ENCODE measurements around the gene KSR2.

KSR2 gene

GRCh38 chr12:117622741-117623140, 346.0 kb downstream of the KSR2 start:
- ATAC-seq, result no peak
- Mint-ChIP-seq H3K36me3 (no peaks in the 10 kb centered on the region), H3K4me1 (no peaks in the 10 kb centered on the region), H3K27me3 (no peaks in the 10 kb centered on the region), H3K9me3 (peaks cover 6% of the 10 kb centered on the region), H3K4me3 (no peak overlapping the region), H3K27ac (no peak overlapping the region)

GRCh38 chr12:117622087-117622486, 346.7 kb downstream of the KSR2 start:
- no peaks in the 10 kb centered on the region for H3K27me3 Mint-ChIP-seq
- H3K4me1 Mint-ChIP-seq, result no peaks in the 10 kb centered on the region
- no peaks in the 10 kb centered on the region for H3K36me3 Mint-ChIP-seq
- H3K9me3 Mint-ChIP-seq, result peaks cover 7% of the 10 kb centered on the region
- ATAC-seq, result no peak
- H3K4me3 Mint-ChIP-seq, result no peak overlapping the region
- no peak overlapping the region for H3K27ac Mint-ChIP-seq

GRCh38 chr12:117607778-117608177, 361.0 kb downstream of the KSR2 start:
- ATAC-seq, result no peak
- no peak overlapping the region for H3K4me3 Mint-ChIP-seq
- H3K9me3 Mint-ChIP-seq, result peaks cover 11% of the 10 kb centered on the region
- no peaks in the 10 kb centered on the region for H3K36me3 Mint-ChIP-seq
- no peak overlapping the region for H3K27ac Mint-ChIP-seq
- H3K4me1 Mint-ChIP-seq, result no peaks in the 10 kb centered on the region
- H3K27me3 Mint-ChIP-seq, result no peaks in the 10 kb centered on the region

GRCh38 chr12:117606945-117607344, 361.8 kb downstream of the KSR2 start:
- Mint-ChIP-seq H3K36me3 (no peaks in the 10 kb centered on the region), H3K4me3 (no peak overlapping the region), H3K9me3 (peaks cover 11% of the 10 kb centered on the region), H3K27ac (no peak overlapping the region), H3K27me3 (no peaks in the 10 kb centered on the region), H3K4me1 (no peaks in the 10 kb centered on the region)
- no peak for ATAC-seq

- Mint-ChIP-seq H3K27ac (no peak overlapping the region), H3K27me3 (no peaks in the 10 kb centered on the region), H3K4me3 (no peak overlapping the region), H3K4me1 (no peaks in the 10 kb centered on the region), H3K36me3 (no peaks in the 10 kb centered on the region), H3K9me3 (peaks cover 8% of the 10 kb centered on the region)
- ATAC-seq, result no peak
Observed at GRCh38 chr12:117606024-117606423, 362.8 kb downstream of the KSR2 start.

- no peaks in the 10 kb centered on the region for H3K36me3 Mint-ChIP-seq
- no peaks in the 10 kb centered on the region for H3K4me1 Mint-ChIP-seq
- no peak for ATAC-seq
- peaks cover 8% of the 10 kb centered on the region for H3K9me3 Mint-ChIP-seq
- H3K27me3 Mint-ChIP-seq, result no peaks in the 10 kb centered on the region
- no peak overlapping the region for H3K4me3 Mint-ChIP-seq
- no peak overlapping the region for H3K27ac Mint-ChIP-seq
Observed at GRCh38 chr12:117603316-117604113, 365.3 kb downstream of the KSR2 start.

GRCh38 chr12:117599849-117600248, 368.9 kb downstream of the KSR2 start:
- no peak overlapping the region for H3K27ac Mint-ChIP-seq
- H3K9me3 Mint-ChIP-seq, result no peaks in the 10 kb centered on the region
- H3K4me3 Mint-ChIP-seq, result no peak overlapping the region
- H3K4me1 Mint-ChIP-seq, result no peaks in the 10 kb centered on the region
- no peak for ATAC-seq
- no peaks in the 10 kb centered on the region for H3K36me3 Mint-ChIP-seq
- H3K27me3 Mint-ChIP-seq, result no peaks in the 10 kb centered on the region

GRCh38 chr12:117596968-117597367, 371.8 kb downstream of the KSR2 start:
- H3K27ac Mint-ChIP-seq, result no peak overlapping the region
- no peak overlapping the region for H3K4me3 Mint-ChIP-seq
- H3K27me3 Mint-ChIP-seq, result peaks cover 21% of the 10 kb centered on the region
- H3K36me3 Mint-ChIP-seq, result no peaks in the 10 kb centered on the region
- H3K9me3 Mint-ChIP-seq, result no peaks in the 10 kb centered on the region
- H3K4me1 Mint-ChIP-seq, result no peaks in the 10 kb centered on the region
- ATAC-seq, result no peak

GRCh38 chr12:117595751-117596150, 373.0 kb downstream of the KSR2 start:
- Mint-ChIP-seq H3K4me3 (no peak overlapping the region), H3K36me3 (no peaks in the 10 kb centered on the region), H3K9me3 (peaks cover 3% of the 10 kb centered on the region), H3K27ac (no peak overlapping the region), H3K4me1 (no peaks in the 10 kb centered on the region), H3K27me3 (peaks cover 22% of the 10 kb centered on the region)
- ATAC-seq, result no peak

GRCh38 chr12:117594481-117594880, 374.3 kb downstream of the KSR2 start:
- no peak for ATAC-seq
- H3K4me1 Mint-ChIP-seq, result no peaks in the 10 kb centered on the region
- H3K27ac Mint-ChIP-seq, result no peak overlapping the region
- H3K9me3 Mint-ChIP-seq, result peaks cover 3% of the 10 kb centered on the region
- H3K27me3 Mint-ChIP-seq, result peaks cover 22% of the 10 kb centered on the region
- H3K4me3 Mint-ChIP-seq, result no peak overlapping the region
- H3K36me3 Mint-ChIP-seq, result no peaks in the 10 kb centered on the region

GRCh38 chr12:117593815-117594400, 374.9 kb downstream of the KSR2 start:
- H3K27me3 Mint-ChIP-seq, result peaks cover 22% of the 10 kb centered on the region
- no peak overlapping the region for H3K27ac Mint-ChIP-seq
- no peak overlapping the region for H3K4me3 Mint-ChIP-seq
- peaks cover 3% of the 10 kb centered on the region for H3K9me3 Mint-ChIP-seq
- ATAC-seq, result no peak
- H3K36me3 Mint-ChIP-seq, result no peaks in the 10 kb centered on the region
- H3K4me1 Mint-ChIP-seq, result no peaks in the 10 kb centered on the region

GRCh38 chr12:117592588-117593305, 376.0 kb downstream of the KSR2 start:
- Mint-ChIP-seq H3K36me3 (no peaks in the 10 kb centered on the region), H3K9me3 (peaks cover 3% of the 10 kb centered on the region), H3K27ac (no peak overlapping the region), H3K4me3 (no peak overlapping the region), H3K4me1 (no peaks in the 10 kb centered on the region), H3K27me3 (peaks cover 22% of the 10 kb centered on the region)
- ATAC-seq, result no peak

GRCh38 chr12:117590999-117591398, 377.8 kb downstream of the KSR2 start:
- H3K27me3 Mint-ChIP-seq, result peaks cover 36% of the 10 kb centered on the region
- no peak overlapping the region for H3K4me3 Mint-ChIP-seq
- H3K27ac Mint-ChIP-seq, result no peak overlapping the region
- peaks cover 8% of the 10 kb centered on the region for H3K4me1 Mint-ChIP-seq
- peaks cover 3% of the 10 kb centered on the region for H3K9me3 Mint-ChIP-seq
- H3K36me3 Mint-ChIP-seq, result no peaks in the 10 kb centered on the region
- ATAC-seq, result no peak

- Mint-ChIP-seq H3K27ac (no peak overlapping the region), H3K36me3 (no peaks in the 10 kb centered on the region), H3K9me3 (peaks cover 3% of the 10 kb centered on the region), H3K27me3 (peaks cover 41% of the 10 kb centered on the region), H3K4me1 (peaks cover 8% of the 10 kb centered on the region), H3K4me3 (no peak overlapping the region)
- no peak for ATAC-seq
Observed at GRCh38 chr12:117590386-117590785, 378.4 kb downstream of the KSR2 start.

- Mint-ChIP-seq H3K4me1 (peaks cover 8% of the 10 kb centered on the region), H3K27me3 (peaks cover 41% of the 10 kb centered on the region), H3K27ac (no peak overlapping the region), H3K4me3 (no peak overlapping the region), H3K36me3 (no peaks in the 10 kb centered on the region), H3K9me3 (peaks cover 3% of the 10 kb centered on the region)
- no peak for ATAC-seq
Observed at GRCh38 chr12:117589021-117589420, 379.8 kb downstream of the KSR2 start.

Measured in stimulated activated memory B cell treated with anti-CD40 and anti-IgM and Interleukin-4, amounts not matched to agents 10 μg/mL and 1 μg/mL and 100 μg/mL, for 72 hours (primary cell).